Stimulated activated CD4-positive, alpha-beta T cell treated with anti-CD3 and anti-CD28 coated beads, Interleukin-15, amount 100 ng/mL, for 48 hours (primary cell): ENCODE measurements around the gene PHOX2A.

Experiments
- DNase-seq, 2 donors: peaks; one replicate each; pipeline ENCODE4 v3.0.0-alpha.2; 2020; ENCODE audit warnings: low read depth in 2 of 2

PHOX2A gene

DNA sequence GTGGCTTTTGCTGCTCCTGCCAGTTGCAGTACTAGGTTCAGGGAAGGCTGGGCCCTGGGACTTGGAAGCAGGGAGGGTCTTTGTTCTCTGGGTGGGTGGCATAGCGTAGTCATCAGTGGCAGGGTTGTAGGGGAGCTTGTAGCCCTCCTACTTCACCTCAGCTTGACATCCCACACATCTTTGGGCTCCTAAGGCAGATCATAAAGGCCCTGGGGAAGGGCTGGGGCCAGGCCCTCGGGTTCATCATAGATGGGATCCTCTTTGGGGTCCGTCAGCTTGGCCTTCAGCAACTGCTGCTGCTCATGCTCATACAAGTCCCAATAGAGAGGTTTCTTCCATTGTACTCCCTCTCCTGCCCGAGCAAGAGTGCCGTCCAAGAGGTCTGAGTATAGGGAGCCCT is 6.0 kb upstream of the PHOX2A start:
- DNase-seq = no peak

DNA sequence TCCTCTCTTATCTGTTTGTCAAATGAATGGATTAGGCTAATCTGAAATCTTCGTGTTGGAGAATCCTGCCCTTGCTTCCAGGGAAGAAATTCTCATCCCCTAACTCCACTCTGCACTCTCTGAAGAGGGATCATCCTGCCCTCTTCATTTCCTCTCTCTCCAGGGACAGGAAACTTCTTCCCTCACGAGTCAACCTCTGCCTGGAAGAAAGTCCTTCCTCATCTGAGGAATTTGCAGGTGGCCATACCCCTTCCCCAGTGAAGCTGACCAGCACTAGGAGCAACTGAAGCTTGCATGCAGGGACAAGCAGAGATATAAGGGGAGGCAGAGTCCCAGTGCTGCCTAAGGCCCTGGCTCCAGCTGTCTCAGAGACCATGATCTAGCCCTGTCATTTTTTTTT is 3.6 kb upstream of the PHOX2A start:
- DNase-seq = no peak

DNA sequence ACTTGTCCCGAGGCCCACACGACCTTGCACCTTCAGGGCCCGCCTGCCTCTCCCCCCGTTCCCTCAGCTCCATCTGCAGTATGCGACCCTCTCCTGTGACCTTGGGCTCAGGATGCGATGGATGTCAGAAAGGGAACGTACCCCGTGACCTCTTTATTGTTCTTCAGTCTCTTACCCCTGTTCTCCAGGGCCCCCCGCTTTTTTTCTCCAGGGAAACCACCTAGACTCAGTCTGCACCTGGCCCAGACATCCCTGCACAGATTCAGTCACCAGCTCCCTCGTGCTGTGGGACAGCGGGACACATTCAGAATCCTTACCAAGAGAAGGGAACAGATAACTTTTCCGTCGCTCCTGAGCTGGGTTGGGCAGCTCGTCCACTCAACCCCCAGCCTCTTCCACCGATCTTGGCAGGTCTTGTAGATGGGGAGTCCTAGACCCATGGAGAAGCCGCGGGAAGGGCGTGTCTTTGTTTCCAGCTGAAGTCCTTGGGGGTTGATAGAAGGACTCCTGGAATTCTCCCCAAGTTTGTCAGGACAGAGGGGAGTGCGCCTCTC is 1.4 kb upstream of the PHOX2A start:
- no peak for DNase-seq

DNA sequence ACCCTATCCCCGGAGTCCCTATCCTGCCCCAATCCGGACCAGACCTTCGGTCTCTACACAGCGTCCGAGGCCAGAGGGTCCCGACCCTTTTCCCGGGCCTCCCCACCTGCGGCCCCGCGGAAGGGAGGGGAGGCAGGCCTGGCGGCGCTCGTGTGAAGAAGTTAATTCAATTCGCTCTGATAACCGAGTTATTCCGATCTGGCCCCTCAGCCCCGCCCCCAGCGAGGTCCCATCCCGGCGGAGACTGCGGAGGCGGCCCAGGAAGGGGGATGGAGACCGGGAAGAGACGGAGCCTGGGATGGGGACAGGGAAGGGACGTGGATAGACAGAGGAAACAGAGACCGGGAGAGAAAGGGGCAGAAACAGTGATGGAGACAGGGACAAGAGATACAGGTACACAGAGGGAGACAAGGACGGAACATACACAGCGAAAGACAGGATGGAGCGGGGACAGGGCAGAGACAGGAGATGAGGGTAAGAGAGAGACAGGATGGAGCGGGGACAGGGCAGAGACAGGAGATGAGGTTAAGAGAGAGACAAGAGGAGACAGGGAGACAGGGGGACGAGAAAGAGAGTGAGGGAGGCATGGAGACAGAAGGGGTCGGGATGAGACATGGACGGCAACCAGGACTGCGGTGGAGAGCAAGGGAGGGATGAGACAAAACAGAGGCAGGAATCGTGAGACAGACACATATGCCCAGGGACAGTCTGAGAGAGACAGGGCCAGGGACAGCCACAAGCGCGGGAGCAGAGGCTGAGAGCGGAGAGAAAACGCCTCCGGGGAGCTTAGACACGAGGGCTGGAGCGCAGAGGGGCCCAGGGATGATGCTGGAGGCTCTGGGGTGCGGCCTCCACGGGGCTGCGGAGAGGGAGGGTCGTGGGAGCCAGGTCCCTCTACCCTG is 636 bp upstream of the PHOX2A start:
- no peak for DNase-seq

DNA sequence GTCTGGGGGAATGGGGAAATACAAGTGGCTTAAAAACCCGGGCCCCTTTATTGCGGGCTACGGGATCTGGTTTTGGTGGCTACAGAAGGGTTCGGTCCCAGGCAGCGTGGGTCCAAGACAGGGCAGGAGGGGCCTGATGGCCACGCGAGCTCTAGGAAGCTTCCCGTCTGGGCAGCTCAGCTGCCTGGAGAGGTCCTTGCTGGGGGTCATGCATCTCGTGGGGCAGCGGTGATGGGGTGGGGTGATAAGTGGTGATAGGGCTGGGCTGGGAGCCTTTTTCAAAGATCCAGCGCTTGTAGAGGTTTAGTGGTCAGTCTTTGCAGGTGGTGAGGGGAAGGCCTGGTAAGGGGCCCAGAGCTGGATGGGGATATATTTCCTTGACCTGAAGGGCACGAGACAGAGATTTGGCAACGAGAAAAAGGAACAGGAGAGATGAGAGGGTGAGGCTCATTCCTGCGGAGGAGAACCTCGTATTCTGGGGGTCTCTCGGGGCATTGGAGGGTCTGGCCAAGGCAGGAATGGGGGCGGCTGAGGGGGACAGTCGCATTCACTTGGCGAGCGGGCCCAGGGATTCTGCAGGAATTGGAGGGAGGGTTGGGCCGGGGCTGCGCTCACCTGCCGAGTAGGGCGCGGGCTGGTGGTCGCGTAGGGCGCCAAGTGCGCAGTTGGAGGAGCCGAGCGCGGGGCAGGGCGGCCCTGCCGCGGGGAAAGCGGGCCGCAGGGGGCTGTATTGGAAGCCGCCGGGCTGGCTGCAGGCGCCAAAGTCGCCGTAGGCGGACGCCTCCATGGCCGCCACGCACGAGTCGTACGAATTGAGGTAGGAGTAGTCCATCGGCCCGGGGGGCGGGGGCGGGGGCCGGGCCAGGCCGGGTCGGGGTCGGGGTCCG is 560 bp downstream of the PHOX2A start:
- DNase-seq = no peak

DNA sequence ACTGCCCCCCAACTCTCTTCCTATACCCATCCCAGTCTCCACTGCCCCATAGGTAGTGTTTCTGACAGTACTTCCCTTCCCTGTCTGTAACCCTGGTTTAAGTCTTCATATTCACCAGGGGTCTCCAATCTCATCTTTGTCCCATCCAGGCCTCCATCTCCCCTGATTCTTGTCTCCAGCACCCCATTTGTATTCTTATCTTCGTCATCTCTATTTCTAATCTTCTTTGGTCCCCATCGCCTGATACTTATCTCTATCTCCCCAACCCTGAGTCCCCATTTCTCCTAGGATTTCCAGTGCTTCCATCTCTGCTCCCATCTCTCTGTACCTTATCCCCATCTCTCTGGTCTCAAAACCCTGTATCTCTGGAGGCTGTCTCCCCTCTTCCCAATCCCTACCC is 1.8 kb downstream of the PHOX2A start:
- DNase-seq = no peak

DNA sequence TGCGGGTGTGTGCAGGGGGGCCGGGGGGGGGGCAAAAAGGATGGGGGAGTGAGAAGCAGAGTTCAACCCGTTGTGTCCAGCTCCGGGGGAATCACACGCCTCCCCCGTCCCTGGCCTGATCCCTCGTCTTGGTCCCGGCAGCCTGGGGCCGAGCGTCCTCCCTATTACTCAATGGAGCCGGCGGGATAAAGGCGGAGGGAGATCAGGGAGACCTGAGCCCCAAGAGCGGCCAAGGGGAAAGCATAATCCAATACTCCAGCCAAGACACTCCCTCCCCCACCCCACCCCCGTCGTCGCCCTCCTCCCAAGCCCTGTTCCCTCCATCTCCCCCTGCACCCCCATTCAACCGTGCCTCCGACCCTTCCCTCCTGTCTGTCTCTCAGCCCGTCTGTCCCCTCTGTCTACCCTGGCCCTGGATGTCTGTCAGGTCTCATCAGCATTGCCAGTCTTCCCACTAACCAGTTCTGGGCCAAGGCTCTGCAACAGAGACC is 2.6 kb downstream of the PHOX2A start:
- DNase-seq = no peak

DNA sequence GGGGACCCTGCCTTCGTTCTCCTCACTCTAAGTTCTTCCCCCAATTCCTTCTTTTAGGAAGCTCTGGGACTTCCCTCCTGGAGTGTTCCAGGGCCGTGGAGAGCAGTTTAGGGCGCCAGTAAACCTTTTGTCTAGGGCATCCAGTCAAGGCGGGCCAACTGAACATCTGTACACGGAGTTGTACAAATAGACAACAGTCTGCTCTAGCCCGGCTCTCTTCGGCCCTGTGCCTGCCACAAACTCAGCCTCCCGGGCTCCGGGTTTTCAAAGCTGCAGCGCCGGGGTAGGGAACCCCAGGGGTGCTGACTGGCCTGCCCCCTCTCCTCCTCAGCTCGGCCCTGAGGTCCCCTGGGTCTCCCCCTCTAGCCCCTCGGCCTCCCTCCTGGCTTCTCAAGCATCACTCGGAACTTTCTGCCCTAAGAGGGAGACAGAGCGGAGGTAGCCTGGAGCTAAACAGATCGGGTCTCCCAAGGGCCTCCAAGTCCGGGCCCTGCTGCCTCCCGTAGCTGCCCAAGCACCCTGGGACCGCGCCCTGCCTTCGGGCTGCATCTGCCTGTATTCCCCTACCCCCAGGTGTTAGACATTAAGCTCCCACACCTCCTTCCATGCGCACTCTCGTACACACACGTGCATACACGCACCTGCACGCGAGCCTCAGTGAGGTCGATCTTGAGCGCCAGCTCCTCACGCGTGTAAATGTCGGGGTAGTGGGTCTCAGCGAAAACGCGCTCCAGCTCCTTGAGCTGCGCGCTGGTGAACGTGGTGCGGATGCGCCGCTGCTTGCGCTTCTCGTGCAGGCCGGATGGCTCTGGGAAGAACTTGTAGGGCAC is 3.3 kb downstream of the PHOX2A start:
- DNase-seq = no peak

DNA sequence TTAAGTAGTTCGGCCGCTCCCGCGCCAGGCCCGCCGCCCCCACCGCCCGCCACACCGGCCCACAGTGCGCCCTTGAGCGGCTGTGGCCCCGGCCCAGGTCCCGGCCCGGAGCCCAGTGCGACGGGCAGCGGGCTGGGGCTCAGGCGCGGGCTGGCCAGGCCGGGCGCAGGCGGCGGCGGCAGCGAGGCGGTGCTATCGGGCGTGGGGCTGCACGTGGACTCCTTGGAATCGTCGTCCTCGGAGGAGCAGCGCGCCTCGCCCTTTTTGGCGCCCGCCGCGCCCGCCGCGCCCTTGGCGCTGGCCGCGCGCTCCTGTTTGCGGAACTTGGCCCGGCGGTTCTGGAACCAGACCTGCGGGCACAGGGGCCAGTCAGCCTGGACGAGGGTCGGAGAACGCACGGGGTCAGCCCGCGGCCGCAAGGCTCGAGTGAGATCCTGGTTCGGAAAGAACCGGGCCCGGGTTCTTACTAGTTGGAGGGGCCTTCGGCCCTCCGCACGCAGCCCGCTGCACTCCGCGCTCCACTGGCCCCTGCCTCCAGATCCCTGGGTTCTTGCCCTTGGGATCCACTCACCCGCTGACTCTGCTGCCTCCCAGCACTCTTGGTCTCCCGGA is 4.0 kb downstream of the PHOX2A start:
- DNase-seq = no peak

DNA sequence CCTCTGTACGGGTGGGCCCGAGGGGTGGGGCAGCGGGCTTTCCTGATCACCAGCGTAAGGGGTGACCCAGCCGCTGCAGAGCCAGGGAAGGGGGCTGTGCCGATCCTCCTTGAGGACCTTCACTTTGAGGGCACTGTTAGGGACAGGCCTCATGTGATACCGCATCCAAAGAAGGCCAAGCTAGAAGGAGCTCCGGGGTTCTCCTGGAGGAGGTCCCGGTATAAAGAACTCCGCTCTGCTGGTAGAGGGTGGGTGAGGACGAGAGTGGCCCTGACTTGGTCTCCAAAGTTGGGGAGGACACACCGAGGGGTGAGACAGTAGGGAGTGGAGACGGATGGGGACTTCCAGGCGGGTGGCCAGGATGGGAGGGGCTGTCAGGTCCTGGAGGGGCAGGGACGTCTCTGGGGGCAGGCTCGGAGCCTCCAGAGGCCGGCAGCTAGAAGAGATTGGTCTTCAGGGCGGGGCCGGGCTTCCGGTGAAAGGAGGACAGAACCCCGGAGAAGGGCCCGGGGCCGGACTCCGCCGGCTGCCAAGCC is 4.6 kb downstream of the PHOX2A start:
- no peak for DNase-seq

DNA sequence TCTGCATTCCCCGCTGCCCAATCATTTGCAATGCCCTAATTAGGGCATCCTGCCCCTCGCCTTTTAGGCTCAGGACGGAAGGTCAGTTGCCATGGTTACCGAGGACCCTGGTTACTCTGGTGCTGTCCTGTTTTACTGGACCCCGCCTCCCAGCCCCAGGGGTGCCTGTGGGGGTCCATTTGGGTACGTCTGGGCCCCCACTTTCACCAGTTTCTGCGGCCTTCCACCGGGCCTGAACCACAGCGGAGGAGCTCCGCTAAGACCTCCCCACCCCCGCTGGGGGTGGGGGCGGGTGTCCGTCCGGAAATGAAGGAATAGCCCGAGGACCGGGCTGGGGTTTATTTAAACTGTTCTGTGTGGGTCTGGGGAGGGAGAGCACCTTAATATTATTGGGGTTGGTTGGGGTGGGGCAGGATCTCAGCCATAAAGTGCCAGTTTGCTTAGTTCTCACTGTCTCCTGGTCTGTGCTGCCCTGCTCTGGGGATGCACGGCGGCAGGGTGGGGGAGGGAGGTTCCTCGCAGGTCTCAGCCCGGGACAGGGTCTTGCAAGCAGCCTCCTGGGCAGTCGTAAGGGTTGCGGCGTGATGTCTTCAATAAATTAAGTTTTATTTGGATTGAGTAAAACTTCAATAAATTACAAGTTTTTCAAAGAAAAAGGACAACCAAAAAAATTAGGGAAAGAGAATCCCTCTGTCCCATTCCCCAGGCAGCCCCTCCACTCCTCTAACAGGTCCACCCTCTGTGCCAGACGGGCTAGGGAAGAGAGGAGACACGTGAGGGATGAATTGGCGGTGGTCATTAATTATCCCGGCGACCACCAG is 5.3 kb downstream of the PHOX2A start:
- no peak for DNase-seq

DNA sequence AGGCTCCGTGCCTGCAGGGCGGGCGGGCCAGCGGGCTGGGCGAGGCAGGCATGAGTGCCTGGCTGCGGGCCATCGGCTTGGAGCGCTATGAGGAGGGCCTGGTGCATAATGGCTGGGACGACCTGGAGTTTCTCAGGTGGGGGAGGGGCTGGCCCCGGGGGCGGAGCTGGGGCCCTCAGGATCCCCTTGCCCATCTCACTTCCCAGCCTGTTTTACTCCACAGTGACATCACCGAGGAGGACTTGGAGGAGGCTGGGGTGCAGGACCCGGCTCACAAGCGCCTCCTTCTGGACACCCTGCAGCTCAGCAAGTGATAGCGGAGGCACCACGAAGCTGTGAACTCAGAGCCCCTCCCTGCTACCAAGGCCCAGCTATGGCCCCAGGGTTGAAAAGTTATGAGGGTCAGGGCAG is 5.9 kb downstream of the PHOX2A start:
- peak in 1 of 2 donors; percentile 44 for DNase-seq

DNA sequence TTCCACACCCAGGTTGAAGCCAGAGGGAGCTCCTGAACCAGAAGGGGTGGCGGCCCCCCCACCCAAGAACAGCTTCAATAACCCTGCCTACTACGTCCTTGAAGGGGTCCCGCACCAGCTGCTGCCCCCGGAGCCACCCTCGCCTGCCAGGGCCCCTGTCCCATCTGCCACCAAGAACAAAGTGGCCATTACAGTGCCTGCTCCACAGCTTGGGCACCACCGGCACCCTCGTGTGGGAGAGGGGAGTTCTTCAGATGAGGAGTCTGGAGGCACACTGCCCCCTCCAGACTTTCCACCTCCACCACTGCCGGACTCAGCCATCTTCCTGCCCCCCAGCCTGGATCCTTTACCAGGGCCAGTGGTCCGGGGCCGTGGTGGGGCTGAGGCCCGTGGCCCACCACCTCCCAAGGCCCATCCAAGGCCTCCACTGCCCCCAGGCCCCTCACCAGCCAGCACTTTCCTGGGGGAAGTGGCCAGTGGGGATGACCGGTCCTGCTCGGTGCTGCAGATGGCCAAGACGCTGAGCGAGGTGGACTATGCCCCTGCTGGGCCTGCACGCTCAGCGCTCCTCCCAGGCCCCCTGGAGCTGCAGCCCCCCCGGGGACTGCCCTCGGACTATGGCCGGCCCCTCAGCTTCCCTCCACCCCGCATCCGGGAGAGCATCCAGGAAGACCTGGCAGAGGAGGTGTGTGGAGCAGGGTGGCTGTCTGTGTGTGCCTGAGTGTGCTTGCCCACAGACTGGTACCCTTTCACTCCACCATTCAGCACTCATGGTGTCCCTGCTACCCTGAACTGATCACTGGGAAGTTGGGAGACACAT is 6.7 kb downstream of the PHOX2A start:
- DNase-seq = no peak

DNA sequence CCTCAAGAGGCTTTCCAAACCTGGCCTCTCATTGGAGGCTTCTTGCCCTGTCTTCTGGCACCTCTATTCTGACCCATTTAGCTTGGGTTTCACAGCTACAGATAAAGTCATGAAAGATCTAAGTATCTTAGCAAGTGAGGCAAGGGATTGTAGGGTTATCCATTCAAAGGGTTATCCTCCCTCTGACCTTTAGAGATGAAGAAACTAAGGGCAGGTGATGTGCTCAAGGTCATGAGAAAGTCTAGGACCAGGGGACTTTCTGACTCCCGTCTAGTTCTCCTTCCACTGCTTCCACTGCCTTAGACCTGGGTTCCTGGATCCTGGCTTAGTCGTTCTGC is 7.2 kb downstream of the PHOX2A start:
- DNase-seq = no peak

DNA sequence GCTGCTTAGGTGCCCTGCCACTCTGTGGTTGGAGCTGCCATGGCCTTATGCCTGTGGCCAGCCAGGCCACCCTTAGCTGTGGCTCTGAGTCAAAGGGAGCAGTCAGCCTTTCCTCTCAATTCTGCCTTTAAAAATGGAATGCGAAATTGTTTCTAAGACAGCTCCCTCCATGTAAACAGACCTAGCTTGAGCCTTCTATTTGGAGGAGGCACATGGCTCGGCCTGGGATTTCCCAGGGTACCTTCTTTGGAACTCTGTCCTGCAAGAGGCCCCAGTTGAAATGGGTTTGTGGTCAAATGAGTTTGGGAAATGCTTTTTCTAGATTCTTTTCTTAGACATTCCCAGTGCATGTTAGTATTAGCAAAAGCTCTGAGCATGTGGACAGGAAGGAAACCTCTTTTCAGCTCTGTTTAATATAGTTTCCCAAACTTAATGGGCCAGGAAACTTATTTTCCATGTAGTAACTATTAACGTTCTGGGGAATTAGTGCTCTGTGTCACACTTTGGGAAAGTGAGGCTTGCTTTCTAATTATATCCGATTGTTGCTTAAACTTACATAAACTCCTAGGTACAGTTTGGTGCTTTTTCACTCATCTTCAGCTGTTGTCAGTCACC is 7.8 kb downstream of the PHOX2A start:
- DNase-seq = no peak

DNA sequence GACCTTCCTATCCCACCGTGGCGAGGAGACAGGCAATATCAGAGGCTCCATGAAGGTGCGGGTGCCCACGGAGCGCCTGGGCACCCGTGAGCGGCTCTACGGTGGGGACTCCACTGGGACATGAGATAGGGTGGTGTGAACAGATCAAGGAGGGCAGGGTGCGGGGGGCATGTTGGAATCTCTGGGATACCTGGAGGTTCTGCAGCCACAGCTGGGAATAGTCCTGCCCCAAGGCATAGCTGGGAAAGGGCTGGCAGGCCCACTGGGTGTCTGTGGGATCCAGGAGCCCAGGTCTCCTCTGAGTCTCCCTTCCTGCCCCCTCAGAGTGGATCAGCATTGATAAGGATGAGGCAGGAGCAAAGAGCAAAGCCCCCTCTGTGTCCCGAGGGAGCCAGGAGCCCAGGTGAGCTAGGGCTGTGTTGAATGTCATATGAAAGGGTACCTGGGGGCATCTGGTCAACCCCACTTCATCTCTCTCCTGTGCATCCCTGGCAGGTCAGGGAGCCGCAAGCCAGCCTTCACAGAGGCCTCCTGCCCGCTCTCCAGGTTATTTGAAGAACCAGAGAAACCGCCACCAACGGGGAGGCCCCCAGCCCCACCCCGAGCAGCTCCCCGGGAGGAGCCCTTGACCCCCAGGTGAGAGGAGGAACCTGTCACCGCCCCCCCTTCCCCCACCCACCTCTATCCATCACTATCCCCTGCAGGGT is 8.5 kb downstream of the PHOX2A start:
- DNase-seq = no peak

DNA sequence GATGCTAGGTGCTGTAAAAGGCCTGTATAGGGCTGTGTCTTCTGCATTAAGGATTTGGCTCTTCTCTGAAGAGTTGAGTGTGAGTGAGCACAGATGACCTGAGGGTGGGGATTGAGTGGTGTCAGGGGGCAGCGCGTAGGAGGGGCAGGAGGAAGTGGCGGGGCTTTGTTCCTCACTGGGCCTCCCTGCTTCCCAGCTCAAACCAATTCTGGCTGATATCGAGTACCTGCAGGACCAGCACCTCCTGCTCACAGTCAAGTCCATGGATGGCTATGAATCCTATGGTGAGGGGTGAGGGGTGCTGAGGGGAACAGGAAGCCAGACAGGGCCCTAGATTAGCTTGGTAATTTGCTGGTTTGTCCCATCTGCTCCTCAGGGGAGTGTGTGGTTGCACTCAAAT is 9.1 kb downstream of the PHOX2A start:
- no peak for DNase-seq

DNA sequence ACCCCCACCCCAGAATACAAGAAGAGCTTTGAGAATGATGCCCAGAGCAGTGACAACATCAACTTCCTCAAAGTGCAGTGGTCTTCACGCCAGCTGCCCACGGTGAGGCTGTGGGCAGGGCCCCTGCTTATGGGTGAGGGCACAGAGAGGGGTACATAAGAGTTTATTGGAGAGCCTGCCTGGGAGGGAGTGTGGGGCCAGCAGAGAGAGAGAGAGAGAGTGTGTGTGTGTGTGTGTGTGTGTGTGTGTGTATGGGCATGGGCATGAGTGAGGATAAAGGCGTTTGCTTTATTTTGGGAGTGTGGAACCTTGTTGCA is 9.5 kb downstream of the PHOX2A start:
- DNase-seq = no peak
